SK-N-MC (cell line): ENCODE measurements around the gene MYL6.

Experiments
- EZH2 ChIP-seq: fragments of 200-600 bp; sonication (generic); IDR thresholded peaks from one replicate; pipeline ENCODE4 v1.6.1; 2017; ENCODE audit warnings: antibody characterized with exemption
- POLR2AphosphoS5 ChIP-seq: IDR thresholded peaks from 2 replicates; pipeline ENCODE4 v1.6.1; 2012; ENCODE audit warnings: mild to moderate bottlenecking, low read depth, low read length, borderline replicate concordance

DNA sequence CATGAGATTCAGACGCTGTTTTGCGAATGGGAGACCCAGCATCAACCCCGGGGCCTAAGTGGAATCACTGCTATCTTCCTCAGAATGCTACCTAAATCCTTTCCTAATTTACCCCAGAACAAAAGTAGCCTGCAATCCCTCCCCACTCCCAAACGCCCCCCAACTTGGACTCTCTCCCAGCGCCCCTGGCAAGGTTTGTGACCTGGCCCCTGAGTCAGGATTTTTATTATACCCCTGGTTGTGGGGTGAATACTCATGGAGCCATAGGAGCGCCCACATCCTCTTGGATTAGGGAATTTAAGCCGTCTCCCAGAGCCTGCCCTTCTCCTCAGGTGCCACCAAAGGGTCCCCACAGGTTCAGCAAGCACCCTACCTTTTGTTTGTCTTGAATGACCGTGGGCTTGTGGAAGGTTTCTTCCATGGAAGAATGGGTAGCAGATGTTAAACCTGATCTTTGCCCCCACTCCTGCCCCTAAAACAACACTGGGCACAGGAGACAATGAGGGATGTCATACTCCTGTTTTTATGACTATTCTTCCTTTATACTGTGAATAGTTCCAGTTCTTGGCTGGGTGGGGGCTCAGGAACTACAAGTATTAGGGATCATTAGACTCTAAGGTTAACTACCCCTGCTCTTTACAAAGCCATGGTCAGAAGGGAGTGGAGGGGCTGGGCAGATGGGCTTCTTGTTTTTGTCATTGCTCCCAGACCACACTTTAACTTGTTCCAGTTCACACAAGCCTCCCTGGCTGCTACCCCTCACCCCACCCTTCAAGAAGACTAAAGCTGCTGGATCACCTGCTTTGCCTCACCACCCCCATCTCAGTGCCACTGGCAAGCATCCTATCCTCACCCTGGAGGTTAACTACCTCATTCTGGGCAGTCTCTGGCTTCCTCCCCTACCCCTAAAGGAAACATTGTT lies 5.1 kb upstream of the MYL6 start:
- TF ChIP-seq POLR2AphosphoS5 (no peak), EZH2 (no peak)
